ENCODE results near the gene DYNLL1. TPM values are rescaled to one million over a fixed set of nuclear protein-coding genes. Genes with fewer than 3 reads are reported as not detected.

Gene DYNLL1
- total RNA-seq, 1 experiment from 2014 or later = 243 TPM

DNA sequence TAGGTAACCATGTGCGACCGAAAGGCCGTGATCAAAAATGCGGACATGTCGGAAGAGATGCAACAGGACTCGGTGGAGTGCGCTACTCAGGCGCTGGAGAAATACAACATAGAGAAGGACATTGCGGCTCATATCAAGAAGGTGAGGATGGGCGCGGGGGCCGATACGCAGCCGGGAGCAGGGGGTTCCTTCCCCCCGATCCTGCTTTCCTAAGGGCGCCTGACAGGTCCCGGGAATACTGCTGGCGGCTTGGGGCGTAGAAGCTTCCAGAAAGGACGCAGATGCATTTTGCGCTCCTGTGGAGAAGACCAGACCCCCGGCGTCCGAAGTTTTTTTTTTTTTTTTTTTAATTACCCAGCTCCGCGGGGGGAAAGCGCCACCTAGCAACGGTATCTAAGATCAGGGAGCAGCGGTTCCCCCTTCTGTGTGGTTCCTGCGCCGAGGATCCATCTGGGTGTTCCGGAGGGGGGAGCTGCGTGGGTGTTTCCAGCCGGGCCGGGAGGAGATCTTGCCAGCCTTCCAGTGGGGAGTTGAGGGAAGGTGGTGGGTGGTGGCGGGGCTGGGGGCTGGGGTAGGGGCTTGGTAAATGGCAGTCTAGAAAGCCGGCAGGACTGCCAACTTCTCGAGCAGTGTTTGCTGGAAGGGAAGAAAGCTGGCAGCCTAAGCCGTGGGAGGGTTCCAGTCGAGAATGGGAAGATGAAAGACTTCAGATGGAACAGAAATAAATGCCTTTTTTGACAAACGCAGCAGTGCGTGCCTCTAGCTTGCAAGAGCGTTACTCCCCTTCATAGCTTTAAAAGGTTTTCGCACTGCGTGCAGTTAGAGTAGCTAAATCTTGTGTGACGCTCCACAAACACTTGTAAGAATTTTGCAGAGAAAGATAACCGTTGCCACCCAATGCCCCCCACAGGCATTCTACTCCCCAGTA is 764 bp downstream of the DYNLL1 start (continued):
- TF ChIP-seq, protein P1, sequence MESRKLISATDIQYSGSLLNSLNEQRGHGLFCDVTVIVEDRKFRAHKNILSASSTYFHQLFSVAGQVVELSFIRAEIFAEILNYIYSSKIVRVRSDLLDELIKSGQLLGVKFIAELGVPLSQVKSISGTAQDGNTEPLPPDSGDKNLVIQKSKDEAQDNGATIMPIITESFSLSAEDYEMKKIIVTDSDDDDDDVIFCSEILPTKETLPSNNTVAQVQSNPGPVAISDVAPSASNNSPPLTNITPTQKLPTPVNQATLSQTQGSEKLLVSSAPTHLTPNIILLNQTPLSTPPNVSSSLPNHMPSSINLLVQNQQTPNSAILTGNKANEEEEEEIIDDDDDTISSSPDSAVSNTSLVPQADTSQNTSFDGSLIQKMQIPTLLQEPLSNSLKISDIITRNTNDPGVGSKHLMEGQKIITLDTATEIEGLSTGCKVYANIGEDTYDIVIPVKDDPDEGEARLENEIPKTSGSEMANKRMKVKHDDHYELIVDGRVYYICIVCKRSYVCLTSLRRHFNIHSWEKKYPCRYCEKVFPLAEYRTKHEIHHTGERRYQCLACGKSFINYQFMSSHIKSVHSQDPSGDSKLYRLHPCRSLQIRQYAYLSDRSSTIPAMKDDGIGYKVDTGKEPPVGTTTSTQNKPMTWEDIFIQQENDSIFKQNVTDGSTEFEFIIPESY (IDR thresholded peaks at IDR 0.05; ENCODE audit: extremely low read depth, insufficient replicate concordance, low read length) = no peak
- TF ChIP-seq SRF (IDR thresholded peaks at IDR 0.05; ENCODE audit: low read depth) (no peak), SP1 (IDR thresholded peaks at IDR 0.05; ENCODE audit: low read depth) (no peak)

DNA sequence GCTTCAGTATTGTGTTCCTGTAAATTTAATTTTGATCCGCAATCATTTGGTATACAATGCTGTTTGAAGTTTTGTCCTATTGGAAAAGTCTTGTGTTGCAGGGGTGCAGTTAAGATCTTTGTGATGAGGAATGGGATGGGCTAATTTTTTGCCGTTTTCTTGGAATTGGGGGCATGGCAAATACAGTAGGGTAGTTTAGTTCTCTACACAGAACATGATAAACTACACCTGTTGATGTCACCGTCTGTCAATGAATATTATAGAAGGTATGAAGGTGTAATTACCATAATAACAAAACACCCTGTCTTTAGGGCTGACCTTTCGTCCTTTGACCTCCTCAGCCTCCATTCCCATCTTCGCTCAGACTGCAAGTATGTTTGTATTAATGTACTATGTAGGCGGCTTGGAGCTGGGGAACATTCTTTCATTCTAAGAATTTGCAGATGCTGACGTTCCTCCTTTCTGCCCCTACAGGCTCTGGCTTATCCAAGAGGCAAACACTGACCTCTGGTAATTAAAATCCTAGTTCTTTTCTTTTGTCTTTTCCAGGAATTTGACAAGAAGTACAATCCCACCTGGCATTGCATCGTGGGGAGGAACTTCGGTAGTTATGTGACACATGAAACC is 1.7 kb downstream of the DYNLL1 start:
- POLR2A ChIA-PET = interaction anchor here (1.6 to 2.2 kb wide), 4 partner anchors 8 to 206 kb away, joined by 3 to 12 read pairs (median 7); partner anchors contain the start of genes RNU4-2 and SRSF9
- RAD21 ChIA-PET (ENCODE audit: low non-redundant PET in 1 of 2, low total read pairs in 2 of 2, uncharacterized antibody in 2 of 2, unreplicated experiment in 2 of 2) = no interaction called here
- no peak for TF ChIP-seq EZH2 (IDR thresholded peaks at IDR 0.05)
- TF ChIP-seq, protein P2, sequence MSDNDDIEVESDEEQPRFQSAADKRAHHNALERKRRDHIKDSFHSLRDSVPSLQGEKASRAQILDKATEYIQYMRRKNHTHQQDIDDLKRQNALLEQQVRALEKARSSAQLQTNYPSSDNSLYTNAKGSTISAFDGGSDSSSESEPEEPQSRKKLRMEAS (IDR thresholded peaks at IDR 0.05) = no peak
- TF ChIP-seq, protein P3, sequence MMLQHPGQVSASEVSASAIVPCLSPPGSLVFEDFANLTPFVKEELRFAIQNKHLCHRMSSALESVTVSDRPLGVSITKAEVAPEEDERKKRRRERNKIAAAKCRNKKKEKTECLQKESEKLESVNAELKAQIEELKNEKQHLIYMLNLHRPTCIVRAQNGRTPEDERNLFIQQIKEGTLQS (IDR thresholded peaks at IDR 0.05) = no peak
- no peak for TF ChIP-seq ZNF274 (IDR thresholded peaks at IDR 0.05; ENCODE audit: low read depth, low read length)
- TF ChIP-seq, protein P4, sequence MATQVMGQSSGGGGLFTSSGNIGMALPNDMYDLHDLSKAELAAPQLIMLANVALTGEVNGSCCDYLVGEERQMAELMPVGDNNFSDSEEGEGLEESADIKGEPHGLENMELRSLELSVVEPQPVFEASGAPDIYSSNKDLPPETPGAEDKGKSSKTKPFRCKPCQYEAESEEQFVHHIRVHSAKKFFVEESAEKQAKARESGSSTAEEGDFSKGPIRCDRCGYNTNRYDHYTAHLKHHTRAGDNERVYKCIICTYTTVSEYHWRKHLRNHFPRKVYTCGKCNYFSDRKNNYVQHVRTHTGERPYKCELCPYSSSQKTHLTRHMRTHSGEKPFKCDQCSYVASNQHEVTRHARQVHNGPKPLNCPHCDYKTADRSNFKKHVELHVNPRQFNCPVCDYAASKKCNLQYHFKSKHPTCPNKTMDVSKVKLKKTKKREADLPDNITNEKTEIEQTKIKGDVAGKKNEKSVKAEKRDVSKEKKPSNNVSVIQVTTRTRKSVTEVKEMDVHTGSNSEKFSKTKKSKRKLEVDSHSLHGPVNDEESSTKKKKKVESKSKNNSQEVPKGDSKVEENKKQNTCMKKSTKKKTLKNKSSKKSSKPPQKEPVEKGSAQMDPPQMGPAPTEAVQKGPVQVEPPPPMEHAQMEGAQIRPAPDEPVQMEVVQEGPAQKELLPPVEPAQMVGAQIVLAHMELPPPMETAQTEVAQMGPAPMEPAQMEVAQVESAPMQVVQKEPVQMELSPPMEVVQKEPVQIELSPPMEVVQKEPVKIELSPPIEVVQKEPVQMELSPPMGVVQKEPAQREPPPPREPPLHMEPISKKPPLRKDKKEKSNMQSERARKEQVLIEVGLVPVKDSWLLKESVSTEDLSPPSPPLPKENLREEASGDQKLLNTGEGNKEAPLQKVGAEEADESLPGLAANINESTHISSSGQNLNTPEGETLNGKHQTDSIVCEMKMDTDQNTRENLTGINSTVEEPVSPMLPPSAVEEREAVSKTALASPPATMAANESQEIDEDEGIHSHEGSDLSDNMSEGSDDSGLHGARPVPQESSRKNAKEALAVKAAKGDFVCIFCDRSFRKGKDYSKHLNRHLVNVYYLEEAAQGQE (IDR thresholded peaks at IDR 0.05; ENCODE audit: low read depth) = no peak
- TF ChIP-seq SP1 (IDR thresholded peaks at IDR 0.05; ENCODE audit: low read depth) = no peak
- no peak for TF ChIP-seq RAD21 (IDR thresholded peaks at IDR 0.05; ENCODE audit: low read depth)
- no peak for TF ChIP-seq CEBPB (IDR thresholded peaks at IDR 0.05; ENCODE audit: low read depth)
- no peak for TF ChIP-seq SRF (IDR thresholded peaks at IDR 0.05; ENCODE audit: low read depth)
- no peak for TF ChIP-seq CBX3 (IDR thresholded peaks at IDR 0.05; ENCODE audit: low read depth)
- no peak for TF ChIP-seq POLR2AphosphoS5 (IDR thresholded peaks at IDR 0.05; ENCODE audit: low read depth, low read length)
- TF ChIP-seq, protein P5, sequence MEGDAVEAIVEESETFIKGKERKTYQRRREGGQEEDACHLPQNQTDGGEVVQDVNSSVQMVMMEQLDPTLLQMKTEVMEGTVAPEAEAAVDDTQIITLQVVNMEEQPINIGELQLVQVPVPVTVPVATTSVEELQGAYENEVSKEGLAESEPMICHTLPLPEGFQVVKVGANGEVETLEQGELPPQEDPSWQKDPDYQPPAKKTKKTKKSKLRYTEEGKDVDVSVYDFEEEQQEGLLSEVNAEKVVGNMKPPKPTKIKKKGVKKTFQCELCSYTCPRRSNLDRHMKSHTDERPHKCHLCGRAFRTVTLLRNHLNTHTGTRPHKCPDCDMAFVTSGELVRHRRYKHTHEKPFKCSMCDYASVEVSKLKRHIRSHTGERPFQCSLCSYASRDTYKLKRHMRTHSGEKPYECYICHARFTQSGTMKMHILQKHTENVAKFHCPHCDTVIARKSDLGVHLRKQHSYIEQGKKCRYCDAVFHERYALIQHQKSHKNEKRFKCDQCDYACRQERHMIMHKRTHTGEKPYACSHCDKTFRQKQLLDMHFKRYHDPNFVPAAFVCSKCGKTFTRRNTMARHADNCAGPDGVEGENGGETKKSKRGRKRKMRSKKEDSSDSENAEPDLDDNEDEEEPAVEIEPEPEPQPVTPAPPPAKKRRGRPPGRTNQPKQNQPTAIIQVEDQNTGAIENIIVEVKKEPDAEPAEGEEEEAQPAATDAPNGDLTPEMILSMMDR (IDR thresholded peaks at IDR 0.05 in 2 of 3, conservative IDR thresholded peaks at IDR 0.05 in 1 of 3; ENCODE audit: borderline replicate concordance in 1 of 3, insufficient read depth in 1 of 3, low read depth in 2 of 3, low read length in 2 of 3) = no peak

More for the DNA sequence above, 1.7 kb downstream of the DYNLL1 start:
- Histone ChIP-seq H3K79me2 (ENCODE audit: insufficient read depth, low read length) (peaks cover 31% of the 10 kb centered on the region), H3K36me3 (ENCODE audit: control insufficient read depth in 1 of 2, insufficient read depth in 2 of 2, low read length in 2 of 2) (peaks cover 10 to 16% of the 10 kb centered on the region in 2 experiments; a peak in 2 of 4 replicates), H3K4me3 (replicated peaks in 1 of 2; ENCODE audit: low read depth in 1 of 2, low read length in 2 of 2) (peak overlapping the region; percentile 93), H3K4me2 (ENCODE audit: low read length) (peak overlapping the region; percentile 85), H3K9ac (ENCODE audit: low read length) (peak overlapping the region; percentile 81; the same call in 1 of the 2 replicates), H3K27ac (ENCODE audit: low read depth, low read length) (no peak overlapping the region), H3K9me3 (ENCODE audit: control insufficient read depth in 1 of 2, insufficient read depth in 1 of 2, low read depth in 1 of 2, low read length in 2 of 2) (no peaks in the 10 kb centered on the region), H4K20me1 (ENCODE audit: insufficient read depth) (peaks cover 3% of the 10 kb centered on the region; the same call in 1 of the 2 replicates), H2AFZ (ENCODE audit: low read depth, low read length, poor library complexity, severe bottlenecking) (no peak overlapping the region), H3K4me1 (ENCODE audit: control insufficient read depth in 1 of 2, insufficient read depth in 2 of 2, low read length in 2 of 2) (peaks cover 9 to 16% of the 10 kb centered on the region in 2 experiments; a peak in 2 of 4 replicates), H3K27me3 (ENCODE audit: insufficient read depth, low read length) (no peaks in the 10 kb centered on the region), H3K9me2 (ENCODE audit: insufficient read depth) (no peaks in the 10 kb centered on the region)
- DNase-seq (ENCODE audit: low read depth, low spot score) (no peak), ATAC-seq (no peak)
- BruUV-seq (replicated peaks) = no TSS peak
- CTCF ChIA-PET = no interaction called here
- intact Hi-C loops (cut with micrococcal nuclease) = no loop called here
